Epithelial cell of prostate (primary cell): ENCODE data around the gene TBC1D1.

Experiments
- DNase-seq: peaks from one replicate; pipeline ENCODE4 v3.0.0-alpha.2; 2011; ENCODE audit warnings: low read depth, low spot score
- H3K27ac ChIP-seq: fragments of 450-650 bp; 2 replicates; pipeline ENCODE4 v1.5.1; 2017; ENCODE audit warnings: mild to moderate bottlenecking

Gene TBC1D1

DNA sequence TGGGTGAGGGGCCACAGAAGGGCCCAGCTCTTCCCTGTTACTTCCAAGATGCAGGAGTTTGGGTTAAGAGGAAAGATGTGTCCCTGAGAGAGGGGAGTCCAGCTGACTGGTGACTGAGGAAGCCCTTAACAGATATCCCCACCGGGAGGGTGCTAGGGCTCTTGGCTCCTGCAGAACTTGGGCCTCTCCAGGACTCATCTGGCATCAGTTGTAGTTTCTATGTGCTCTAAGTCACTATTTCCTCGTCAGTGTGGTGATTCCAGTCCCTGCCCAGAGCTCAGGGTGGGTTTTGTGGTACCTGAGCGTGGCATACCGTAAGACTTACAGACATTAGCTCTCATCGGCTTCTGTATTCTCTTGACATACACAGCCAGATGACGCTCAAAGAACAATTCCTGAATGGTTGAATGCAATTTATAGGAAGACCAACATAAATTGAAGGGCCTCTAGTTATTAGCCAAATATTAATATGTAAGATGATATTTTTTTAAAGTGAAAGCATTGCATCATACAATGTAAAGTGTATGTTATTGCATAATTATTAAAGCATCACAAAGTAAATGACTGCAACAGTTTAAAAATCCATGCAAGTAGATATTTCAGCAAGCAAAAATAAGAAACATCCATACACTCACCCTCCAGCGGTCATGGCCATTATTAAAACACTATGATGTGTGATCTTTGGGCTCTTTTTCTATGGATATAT lies 264.9 kb downstream of the TBC1D1 start:
- peak overlapping the region; percentile 50 for H3K27ac ChIP-seq
- no peak for DNase-seq

DNA sequence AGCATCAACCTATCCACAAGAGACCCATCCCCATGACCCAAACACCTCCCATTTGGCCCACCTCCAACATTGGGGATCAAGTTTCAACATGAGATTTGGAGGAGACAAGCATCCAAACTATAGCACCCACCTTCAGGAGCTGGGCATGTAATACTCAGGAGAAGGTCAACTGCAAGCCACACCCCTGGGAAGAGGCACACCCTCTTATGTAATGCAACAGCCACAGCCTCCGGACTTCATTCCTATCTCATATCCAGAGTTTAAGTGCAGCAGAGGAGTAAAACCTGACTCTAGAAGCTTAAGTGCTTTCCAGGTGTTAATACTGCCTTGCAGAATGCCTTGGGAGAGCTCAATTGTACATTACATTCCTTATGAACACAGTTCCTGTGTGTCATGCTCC lies 266.7 kb downstream of the TBC1D1 start:
- H3K27ac ChIP-seq = peak overlapping the region; percentile 55
- no peak for DNase-seq

DNA sequence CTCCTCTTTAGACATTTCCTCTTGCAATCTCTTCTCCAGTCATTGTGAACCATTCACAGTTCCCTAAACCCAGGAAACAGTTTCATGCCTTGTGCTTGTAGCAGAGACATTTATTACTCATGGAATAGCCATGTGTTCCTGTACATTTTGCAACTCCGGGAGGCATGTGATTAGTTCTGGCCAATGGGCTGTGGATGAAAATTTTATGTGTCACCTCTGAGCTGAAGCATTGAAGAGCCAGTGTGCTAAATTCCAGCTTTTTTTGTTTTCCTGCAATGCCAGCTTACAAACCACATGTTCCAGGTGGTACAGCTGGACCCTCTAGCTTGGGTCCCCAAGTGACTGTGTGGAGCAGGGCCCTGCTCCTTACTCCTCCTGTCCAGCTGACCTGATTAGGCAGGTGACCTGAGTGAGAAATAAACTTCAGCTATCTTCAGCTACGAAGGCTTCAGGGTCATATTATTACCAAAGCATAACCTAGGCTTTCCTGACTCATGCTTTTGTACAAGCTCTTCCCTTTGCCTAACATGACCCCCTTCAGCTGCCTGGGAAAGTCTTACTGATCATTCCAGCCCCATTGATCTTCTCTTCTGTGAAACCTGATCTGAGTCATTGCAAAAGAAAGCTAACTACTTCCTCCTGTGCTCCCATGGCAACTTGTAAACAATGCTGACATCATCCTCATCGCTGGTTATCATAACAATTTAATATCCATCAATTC lies 269.8 kb downstream of the TBC1D1 start:
- DNase-seq = peak; percentile 97
- H3K27ac ChIP-seq = peak overlapping the region; percentile 100

DNA sequence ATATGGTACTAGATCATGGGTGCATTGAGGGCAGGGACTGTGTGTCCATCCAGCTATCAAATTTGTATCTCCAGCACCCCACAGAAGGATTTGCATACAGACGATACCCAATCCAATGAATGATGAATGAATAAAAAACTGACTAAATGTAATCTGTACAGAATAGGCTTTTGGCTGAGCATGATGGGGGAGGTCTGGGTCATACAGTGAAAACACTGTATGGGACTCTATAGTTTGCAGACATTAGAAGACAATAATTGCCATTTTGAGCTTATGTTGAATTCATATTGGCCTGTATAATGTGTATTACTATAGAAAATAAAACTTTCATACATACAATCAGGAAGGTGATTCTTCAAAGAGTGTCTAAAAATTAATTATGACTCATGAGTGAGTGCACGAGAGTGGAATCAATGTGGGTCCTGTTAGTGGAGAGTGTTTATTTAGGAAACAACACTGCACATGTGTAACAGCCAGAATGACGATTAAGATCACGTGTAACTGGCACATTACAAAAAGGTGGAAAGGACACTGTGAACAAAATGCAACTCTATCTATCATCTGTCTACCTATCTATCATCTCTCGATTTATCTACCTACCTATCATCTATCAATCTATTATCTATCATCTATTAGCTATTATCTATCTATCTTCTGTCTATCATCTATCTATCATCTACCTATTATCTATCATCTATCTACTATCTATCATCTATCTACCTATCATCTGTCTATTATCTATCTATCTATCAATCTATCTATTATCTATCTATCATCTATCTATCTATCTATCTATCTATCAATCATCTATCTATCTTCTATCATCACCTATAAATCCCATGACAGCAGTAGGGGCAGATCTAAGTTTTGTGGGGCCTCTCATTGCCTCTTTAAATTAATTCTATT lies 270.6 kb downstream of the TBC1D1 start:
- peak overlapping the region; percentile 100 for H3K27ac ChIP-seq
- no peak for DNase-seq

DNA sequence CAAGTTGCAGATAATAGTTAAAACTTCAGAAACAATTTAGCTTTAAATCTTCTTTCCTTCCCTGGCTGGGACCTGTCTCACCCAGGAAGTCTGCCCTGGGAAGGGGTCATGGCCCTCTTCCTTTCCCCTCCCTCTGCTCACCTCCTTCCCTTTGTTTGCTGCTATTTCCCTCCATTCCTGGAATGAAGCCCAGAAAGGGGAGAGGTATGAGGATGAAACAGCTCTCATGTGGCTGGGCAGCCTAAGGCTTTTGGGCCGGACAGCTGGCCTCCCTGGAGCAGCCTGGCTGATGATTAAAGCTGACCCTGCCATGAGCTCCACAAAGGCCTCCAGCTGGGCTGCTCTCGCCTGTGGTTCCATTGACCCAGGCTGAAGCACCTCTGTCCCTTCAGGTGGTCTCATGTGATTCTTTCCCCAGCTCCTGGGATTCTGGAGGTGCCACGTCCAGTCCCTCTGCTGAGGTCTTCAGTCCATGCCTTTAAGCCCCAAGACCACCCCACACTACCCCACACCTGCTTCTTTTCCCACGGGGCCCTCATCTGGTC lies 271.4 kb downstream of the TBC1D1 start:
- peak overlapping the region; percentile 100 for H3K27ac ChIP-seq
- DNase-seq = no peak

DNA sequence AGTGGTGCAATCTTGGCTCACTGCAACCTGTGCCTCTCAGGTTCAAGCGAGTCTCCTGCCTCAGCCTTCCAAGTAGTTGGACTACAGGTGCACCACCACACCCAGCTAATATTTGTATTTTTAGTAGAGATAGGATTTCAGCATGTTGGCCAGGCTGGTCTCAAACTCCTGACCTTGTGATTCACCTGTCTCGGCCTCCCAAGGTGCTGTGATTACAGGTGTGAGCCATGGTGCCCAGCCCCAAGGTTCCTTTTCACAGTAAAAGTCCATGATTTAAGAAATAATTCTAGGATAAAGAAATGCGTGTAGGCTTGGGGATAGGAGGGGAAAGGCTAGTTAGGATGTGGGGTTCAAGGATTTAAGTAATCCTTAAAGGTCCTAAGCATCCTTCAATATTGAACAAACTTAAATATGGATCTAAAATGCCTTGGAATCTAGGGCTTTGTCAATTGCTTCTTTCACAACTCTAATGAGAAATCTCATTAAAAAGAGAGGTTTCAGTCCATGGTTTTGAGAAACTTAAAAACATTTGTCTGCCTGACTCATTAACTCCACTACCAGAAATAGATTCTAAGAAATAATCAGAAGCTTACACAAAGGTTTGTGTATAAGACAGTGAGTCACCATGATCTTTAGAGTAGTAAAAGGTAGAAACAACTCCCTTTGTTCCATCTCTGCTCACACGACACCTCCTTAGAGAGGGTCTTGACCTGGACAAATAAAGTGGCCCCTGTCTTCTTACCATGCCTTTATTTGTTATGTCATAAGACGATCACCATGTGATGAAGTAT lies 272.5 kb downstream of the TBC1D1 start:
- DNase-seq = peak; percentile 66
- peak overlapping the region; percentile 100 for H3K27ac ChIP-seq

DNA sequence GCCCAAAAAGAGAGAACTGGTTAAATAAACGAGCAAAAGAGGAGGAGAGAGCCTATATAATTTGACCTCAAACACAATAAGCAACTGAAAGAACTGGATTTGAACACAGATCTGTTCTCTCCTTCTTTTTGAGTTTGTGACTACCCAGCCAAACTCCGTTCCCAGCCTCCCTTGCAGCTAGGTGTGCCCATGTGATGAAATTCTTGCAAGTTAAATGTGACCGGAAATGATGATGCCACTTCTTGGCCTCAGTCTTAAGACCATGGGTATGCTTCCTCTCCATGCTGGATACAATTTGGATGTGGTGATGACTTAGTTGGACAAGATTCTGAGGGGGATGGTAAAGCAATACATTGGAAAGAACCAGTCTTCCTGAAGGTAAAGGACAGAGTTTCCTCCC lies 273.5 kb downstream of the TBC1D1 start:
- peak overlapping the region; percentile 100 for H3K27ac ChIP-seq

DNA sequence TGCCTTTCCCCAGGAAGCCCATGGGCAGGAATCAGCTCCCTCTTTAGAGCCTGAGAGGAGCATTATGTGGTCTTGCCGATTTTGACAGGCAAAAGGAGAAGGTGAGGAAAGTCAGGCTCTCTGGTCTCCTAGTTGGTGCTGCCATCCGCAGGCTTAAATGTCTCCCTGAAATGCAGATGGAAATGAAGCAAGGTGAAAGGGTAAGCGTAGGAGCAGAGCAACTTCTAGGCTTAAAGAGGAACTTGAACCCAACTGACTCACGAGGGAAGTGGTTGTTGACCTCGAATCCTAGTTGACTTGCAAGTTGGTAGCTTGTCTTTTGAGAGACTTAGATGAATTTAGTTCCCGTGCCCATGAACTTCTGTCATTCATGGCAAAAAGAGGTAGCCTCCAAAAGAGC lies 275.2 kb downstream of the TBC1D1 start:
- no peak for DNase-seq

More for the DNA sequence above, 273.5 kb downstream of the TBC1D1 start:
- no peak for DNase-seq

DNA sequence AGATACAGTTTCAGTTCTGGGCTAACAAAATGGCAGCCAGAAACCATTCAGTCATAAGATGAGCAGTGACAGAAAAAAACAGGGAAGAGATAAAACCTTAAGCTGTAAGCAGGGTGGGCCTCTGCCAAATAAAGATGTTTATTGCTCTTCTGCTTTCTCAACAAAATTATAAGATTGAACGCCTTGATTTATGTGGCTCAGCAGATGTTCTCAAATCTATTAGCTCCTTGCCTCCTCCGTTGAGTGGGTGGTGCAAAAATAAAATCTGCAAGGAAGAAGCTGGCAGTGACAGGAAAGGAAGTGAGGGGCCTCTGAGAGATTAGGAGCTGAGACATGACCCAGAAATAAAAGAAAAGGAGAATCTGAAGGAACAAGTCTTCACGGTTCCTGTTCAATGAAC lies 275.9 kb downstream of the TBC1D1 start:
- DNase-seq = no peak
- no peak overlapping the region for H3K27ac ChIP-seq

More for the DNA sequence above, 275.2 kb downstream of the TBC1D1 start:
- no peak overlapping the region for H3K27ac ChIP-seq

DNA sequence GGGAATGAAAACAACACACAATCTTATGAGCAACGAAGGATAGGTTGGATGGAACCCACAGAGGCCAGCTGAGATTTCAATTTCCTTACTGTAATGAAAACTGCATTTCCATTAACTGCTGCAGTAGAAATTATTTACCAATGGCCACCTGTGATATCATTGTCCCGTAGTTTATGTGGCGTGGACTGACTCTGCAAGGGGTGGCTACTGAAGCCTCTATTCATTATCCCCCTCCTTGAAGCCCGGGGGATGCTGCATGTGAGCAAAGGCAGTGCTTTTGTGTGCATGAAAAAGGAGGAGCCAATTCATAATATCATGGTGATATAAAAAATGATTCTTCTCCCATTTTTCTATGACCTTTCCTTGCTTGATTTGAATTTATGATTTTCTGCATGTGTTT lies 277.1 kb downstream of the TBC1D1 start:
- no peak for DNase-seq
- no peak overlapping the region for H3K27ac ChIP-seq

DNA sequence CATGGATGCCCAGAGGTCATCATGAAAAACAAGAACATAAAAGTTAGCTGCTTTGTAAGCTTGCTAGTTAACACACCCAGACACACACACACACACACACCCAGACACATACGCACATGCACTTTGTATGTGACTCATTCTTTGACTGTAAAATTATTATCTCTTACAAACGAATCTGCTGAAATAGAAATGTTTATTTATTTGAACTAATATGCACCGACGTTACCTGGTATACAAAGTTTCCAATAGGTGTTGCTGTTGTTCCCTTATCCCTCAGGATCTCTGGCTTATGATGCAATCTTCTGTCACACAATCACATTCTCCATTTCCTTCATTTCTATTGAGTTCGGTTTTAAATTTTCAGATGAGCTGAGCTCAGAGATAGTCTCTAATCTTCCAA lies 278.6 kb downstream of the TBC1D1 start:
- peak overlapping the region; percentile 53 for H3K27ac ChIP-seq
- DNase-seq = no peak

DNA sequence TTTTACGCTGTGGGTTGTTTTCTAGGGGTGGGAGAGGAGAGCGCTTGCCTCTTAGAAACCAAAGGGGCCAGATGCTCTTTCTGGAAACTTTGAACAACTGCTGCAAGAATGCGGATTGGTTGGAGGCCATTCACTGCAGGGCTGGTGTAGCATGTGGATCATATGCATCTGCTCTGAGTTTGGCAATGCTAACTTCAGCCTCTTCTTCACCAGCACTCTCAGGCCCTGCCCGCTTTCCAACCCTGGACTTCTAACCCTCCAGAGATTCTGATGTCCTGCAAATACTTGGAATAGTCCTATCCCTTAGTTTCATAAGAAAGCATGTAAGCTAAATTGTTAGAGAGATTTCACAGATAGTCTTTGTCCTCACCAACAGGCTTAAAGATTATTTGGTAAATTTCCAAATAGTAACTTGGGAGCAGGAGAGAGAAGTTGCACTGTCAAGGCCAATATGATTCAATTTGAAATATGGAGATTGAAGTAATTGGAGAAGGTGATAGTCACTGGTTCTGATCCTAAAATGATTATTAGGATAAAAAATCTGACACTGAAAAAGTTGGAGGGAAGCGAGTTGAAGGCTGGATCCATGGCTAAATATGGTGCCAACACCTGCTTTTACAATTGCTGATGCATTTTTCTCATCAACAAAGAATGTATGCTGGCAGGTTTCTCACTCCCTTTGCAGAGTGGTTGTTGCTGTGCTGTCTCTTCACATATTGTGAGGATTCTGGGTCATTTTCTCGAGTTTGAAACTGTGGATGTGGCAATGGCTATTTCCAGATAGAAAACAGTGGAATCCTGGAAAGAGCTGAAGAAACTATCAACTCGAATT lies 279.7 kb downstream of the TBC1D1 start:
- DNase-seq = no peak
- peak overlapping the region; percentile 53 for H3K27ac ChIP-seq

DNA sequence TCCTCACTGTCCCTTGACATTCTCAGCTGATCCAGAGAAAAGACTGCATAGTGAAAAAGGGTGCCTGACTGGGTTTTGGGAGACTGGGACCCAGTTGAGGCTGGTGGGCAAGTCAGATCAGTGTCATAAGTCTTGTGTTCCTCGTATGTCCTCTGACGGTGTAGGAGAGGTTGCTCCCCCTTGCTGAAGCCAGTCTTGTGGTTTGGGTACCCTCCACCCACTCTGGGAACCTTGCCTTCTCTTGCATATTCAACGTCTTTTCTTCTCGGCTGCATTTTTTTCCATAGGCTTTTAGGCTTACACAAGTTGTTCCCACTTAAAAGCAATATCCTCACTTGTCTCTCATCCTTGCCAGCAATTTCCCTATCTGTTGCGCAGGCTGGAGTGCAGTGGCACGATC lies 281.2 kb downstream of the TBC1D1 start:
- no peak for DNase-seq
- H3K27ac ChIP-seq = no peak overlapping the region

DNA sequence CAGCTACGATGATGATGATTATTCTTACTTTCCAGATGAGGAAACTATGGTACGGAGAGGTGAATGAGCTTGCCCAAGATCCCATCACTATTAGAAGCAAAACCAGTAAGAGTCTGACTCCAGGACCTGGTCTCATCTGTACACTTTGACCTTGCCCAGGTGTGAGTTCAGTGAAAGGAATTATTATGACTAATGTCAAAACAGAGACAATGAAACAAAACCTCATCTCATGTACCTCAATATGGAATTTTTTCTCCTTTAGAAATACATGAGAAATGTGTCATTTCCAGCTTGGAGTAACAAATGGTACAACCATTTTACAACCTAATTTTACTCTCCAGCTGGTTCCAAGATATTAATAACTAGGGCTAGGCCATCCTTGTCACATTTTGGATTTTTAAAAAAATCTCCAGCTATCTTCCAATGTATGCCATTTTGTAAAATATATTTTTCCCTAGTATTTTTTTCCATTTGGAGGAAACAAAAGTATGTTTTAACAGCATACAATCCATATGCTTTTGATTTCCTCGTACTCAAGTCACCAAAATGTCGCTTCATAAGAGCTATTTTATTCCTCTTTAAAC lies 283.1 kb downstream of the TBC1D1 start:
- peak overlapping the region; percentile 52 for H3K27ac ChIP-seq
- no peak for DNase-seq

DNA sequence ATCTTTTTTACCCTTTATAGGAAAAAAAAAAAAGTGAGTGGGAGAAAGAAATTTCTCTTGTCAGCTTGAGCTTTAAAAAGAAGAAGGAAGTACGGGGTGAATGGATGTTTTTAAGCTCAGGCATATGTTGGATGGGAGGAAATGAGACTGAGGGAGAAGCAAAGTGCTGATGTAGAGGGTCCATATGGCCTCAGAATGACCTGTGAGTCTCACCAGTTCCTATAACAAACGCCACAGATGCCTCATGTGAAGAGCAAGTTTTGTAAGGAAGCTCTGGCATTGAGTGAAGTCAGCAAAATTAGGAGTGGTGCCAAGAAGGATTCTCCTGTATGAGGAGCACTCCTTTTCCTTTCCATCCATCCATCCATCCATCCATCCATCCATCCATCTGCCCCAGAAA lies 283.9 kb downstream of the TBC1D1 start:
- no peak for DNase-seq
- peak overlapping the region; percentile 52 for H3K27ac ChIP-seq

DNA sequence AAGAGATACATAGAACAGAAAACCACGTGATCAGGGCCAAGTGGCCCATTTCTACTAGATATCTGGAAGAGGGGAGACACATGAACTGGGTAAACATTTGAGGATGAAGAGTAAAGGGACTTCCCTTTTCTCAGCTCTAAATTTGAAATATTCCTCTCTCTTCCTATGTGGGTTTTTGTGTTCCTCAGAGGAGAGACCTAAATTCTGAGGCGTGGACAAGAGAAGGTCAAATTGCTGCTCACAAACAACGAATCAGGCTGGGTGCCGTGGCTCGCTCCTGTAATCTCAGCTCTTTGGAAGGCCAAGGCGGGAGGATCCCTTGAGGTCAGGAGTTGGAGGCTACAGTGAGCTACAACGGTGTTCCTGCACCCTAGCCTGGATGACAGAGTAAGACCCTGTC lies 285.3 kb downstream of the TBC1D1 start:
- H3K27ac ChIP-seq = no peak overlapping the region

DNA sequence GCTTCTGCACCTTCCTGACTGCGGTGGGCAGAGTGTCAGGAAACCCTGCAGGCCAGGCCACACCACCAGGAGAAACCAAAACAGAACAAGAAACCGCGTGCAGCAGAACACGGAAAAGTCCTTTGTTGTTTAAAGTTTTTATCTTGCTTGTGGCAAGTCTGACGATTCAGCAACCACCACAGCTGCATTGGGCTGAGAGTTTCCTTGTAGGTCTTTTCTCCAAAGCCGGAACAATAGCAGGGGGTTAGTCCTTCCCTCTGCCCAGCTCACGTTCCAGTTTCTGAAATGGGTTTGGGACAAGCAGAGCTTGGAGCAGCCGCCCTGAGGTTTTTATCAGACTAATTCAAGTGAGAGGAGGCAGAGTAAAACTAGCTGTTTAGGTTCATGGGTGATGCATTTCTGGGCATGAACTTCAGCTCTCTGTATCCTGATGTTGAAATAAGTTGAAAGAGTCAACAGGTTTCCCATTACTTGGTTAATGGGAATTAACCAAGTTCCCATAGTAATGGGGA lies 286.2 kb downstream of the TBC1D1 start:
- DNase-seq = no peak
- H3K27ac ChIP-seq = peak overlapping the region; percentile 6

More for the DNA sequence above, 285.3 kb downstream of the TBC1D1 start:
- no peak for DNase-seq

DNA sequence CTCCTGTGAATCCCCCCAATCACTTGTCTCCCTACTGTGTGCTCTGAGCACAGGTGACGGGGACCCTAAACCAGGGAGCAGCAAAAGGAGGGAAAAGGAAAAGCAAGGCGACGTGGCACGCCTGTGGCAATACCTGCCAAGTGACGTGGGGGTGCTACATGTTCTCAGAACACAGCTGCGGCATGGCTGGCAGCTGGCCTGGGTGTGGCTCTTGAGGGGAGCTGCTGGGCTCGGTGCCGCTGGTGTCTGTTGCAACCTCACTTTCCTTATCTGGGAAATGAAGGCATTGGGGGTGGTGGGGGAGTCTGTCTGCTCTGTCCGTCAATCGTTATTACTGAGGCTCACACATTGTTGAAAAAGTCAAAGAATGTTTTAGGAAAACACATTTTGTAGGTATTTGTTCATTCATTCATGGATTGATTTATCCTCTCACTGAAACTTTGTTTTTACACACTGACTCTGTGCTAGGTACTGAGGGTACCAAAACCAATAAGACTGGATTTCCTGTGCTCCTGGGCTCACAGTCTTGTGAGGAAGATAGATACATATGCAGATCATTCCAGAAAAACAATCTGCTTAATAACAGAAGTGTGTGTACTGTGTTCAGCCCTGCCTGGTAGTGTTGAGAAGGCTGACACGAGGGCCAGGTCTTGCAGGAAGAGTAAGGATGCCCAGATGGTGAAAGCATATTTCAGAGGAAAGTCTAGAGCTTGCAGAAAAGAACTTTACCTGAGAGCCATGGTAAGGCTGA lies 286.9 kb downstream of the TBC1D1 start:
- DNase-seq = no peak
- H3K27ac ChIP-seq = no peak overlapping the region
